Stimulated activated effector memory CD8-positive, alpha-beta T cell treated with anti-CD3 and anti-CD28 coated beads, Interleukin-12 subunit alpha, Interleukin-12 subunit beta, amount 100 ng/mL, for 72 hours (primary cell): ENCODE data around the gene IRF5.
"Not testable (repeated sequence)": the region's sequence is repeated elsewhere in the genome, so short reads cannot be mapped to it uniquely, and the experiment has no call there.

Source experiments
- ATAC-seq: fragments of 150-1000 bp; cut with Tn5 transposase; 2 replicates; pipeline ENCODE4 v1.10.0; 2021
- DNase-seq, 2 donors: peaks; one replicate each; pipeline ENCODE4 v3.0.0; 2021 to 2022; ENCODE audit warnings: low spot score in 2 of 2
- H3K27ac Mint-ChIP-seq: one replicate; pipeline ENCODE4 v1.8.0; 2022; ENCODE audit warnings: mild to moderate bottlenecking, mixed read lengths
- H3K36me3 Mint-ChIP-seq: one replicate; pipeline ENCODE4 v1.8.0; 2022; ENCODE audit warnings: mild to moderate bottlenecking, mixed read lengths
- H3K4me1 Mint-ChIP-seq: one replicate; pipeline ENCODE4 v1.8.0; 2022; ENCODE audit warnings: mixed read lengths
- H3K4me3 Mint-ChIP-seq: one replicate; pipeline ENCODE4 v1.8.0; 2022; ENCODE audit warnings: mild to moderate bottlenecking, mixed read lengths
- H3K9me3 Mint-ChIP-seq: one replicate; pipeline ENCODE4 v1.8.0; 2022; ENCODE audit warnings: mixed read lengths

IRF5 gene

GRCh38 chr7:128993419-128993818, 55.7 kb downstream of the IRF5 start:
- ATAC-seq (no peak), DNase-seq (no peak)
- no peak overlapping the region for H3K27ac Mint-ChIP-seq
- H3K9me3 Mint-ChIP-seq: no peaks in the 10 kb centered on the region
- no peak overlapping the region for H3K4me3 Mint-ChIP-seq
- H3K36me3 Mint-ChIP-seq: peaks cover 98% of the 10 kb centered on the region
- no peaks in the 10 kb centered on the region for H3K4me1 Mint-ChIP-seq

- not testable (repeated sequence) for H3K4me1 Mint-ChIP-seq
- peaks cover 98% of the 10 kb centered on the region for H3K36me3 Mint-ChIP-seq
Measured at GRCh38 chr7:128994560-128994959, 56.8 kb downstream of the IRF5 start.

GRCh38 chr7:128997181-128997580, 59.5 kb downstream of the IRF5 start:
- Mint-ChIP-seq H3K4me1 (no peaks in the 10 kb centered on the region), H3K36me3 (peaks cover 98% of the 10 kb centered on the region), H3K4me3 (no peak overlapping the region), H3K27ac (peak overlapping the region; percentile 44), H3K9me3 (no peaks in the 10 kb centered on the region)
- DNase-seq: no peak
- ATAC-seq: no peak

More at GRCh38 chr7:128994560-128994959, 56.8 kb downstream of the IRF5 start:
- not testable (repeated sequence) for H3K27ac Mint-ChIP-seq, DNase-seq, H3K9me3 Mint-ChIP-seq, H3K4me3 Mint-ChIP-seq, ATAC-seq
